ENCODE measurements around the gene GJA1. TPM values are rescaled to one million over a fixed set of nuclear protein-coding genes. Genes with fewer than 3 reads are reported as not detected.

Gene GJA1
- total RNA-seq, 1 donor from 2014 or later, result 127 TPM

DNA sequence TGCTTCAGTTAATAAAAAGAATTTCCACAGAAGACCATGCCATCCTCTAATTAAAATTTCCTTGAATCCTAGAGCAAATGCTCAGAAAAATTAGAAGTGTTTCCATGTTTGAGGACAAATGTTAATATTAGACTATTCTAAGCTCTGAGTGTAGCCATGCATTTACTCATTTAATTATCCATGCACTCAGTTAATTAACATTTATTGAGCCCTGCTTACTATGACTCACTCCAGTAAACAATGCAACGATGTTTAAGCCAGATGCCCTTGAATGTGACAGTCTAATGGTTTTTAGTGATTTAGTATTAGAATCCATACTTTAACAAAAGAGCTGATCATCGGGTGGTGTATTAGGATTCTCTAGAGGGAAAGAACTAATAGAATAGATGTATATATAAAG is 37.3 kb upstream of the GJA1 start:
- DNase-seq (ENCODE audit: low read depth), result no peak
- Histone ChIP-seq H3K4me3 (ENCODE audit: low read depth, low read length) (no peak overlapping the region), H3K27me3 (ENCODE audit: control insufficient read depth, insufficient read depth, low read length) (no peaks in the 10 kb centered on the region), H3K36me3 (ENCODE audit: control insufficient read depth, insufficient read depth, low read length) (no peaks in the 10 kb centered on the region)
- FAIRE-seq, result no peak
- TF ChIP-seq, protein P1, sequence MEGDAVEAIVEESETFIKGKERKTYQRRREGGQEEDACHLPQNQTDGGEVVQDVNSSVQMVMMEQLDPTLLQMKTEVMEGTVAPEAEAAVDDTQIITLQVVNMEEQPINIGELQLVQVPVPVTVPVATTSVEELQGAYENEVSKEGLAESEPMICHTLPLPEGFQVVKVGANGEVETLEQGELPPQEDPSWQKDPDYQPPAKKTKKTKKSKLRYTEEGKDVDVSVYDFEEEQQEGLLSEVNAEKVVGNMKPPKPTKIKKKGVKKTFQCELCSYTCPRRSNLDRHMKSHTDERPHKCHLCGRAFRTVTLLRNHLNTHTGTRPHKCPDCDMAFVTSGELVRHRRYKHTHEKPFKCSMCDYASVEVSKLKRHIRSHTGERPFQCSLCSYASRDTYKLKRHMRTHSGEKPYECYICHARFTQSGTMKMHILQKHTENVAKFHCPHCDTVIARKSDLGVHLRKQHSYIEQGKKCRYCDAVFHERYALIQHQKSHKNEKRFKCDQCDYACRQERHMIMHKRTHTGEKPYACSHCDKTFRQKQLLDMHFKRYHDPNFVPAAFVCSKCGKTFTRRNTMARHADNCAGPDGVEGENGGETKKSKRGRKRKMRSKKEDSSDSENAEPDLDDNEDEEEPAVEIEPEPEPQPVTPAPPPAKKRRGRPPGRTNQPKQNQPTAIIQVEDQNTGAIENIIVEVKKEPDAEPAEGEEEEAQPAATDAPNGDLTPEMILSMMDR (IDR thresholded peaks at IDR 0.05; ENCODE audit: insufficient read depth, low read length, severe bottlenecking), result no peak

DNA sequence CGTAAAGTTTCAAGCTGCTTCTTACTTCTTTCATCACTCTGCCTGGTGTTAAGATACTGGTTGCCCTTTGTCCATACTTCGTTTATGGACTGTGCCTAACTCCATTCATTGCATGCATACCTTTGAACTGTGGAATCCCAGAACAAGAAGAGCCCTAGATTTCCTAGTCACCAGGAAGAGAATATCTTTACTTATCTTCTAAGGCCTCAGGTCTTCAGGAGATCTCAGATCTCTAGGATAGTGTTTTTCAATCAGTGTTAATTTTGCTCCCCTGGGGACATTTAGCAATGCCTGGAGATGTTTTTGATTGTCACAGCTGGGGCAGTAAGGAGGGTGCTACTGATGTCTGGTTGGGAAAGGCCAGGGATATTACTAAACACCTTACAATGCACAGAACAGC is 35.5 kb upstream of the GJA1 start:
- DNase-seq (ENCODE audit: low read depth) (no peak), FAIRE-seq (peak; percentile 28)
- TF ChIP-seq, protein P1 (IDR thresholded peaks at IDR 0.05; ENCODE audit: insufficient read depth, low read length, severe bottlenecking), result no peak
- no peaks in the 10 kb centered on the region for H3K27me3 ChIP-seq (ENCODE audit: control insufficient read depth, insufficient read depth, low read length)
- no peaks in the 10 kb centered on the region for H3K36me3 ChIP-seq (ENCODE audit: control insufficient read depth, insufficient read depth, low read length)
- no peak overlapping the region for H3K4me3 ChIP-seq (ENCODE audit: low read depth, low read length)

DNA sequence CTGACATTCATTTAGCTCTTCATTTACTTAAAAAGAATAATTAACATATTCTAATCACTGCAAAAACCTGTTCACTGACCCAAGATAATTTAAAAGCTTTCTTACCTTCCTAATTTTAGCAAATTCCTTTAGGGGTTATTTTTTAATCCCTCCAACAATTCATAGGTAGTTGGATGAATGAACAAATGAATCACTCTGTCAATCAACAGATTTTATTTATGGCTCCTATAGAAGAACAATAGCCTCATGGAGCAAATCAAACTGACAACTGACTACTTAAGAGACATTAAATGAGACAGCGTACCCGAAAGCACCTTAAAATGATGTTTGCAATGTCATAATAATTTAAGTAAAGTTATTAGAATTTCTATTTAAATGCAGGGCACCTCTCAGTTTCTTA is 31.5 kb upstream of the GJA1 start:
- Histone ChIP-seq H3K27me3 (ENCODE audit: control insufficient read depth, insufficient read depth, low read length) (no peaks in the 10 kb centered on the region), H3K4me3 (ENCODE audit: low read depth, low read length) (no peak overlapping the region)

DNA sequence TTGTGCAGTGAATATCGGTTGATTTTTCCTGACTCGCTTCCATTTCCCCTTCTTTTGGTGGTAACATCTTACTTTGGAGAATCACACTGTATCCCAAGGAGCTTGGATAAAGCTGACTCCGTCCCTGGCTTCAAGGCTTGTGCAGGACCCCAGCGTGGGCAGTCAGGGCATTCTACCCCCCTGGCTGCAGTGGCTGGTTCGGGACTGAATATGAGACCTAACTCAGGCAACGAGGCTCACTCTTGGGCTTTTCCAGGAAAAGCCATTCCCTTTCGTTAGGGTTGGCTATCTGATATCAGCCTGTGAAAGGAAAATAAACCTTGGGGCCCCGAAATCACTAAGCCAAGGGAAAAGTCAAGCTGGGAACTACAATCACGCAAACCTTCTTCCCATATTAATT is 30.1 kb upstream of the GJA1 start:
- no peaks in the 10 kb centered on the region for H3K27me3 ChIP-seq (ENCODE audit: control insufficient read depth, insufficient read depth, low read length)

More for the DNA sequence above, 31.5 kb upstream of the GJA1 start:
- H3K36me3 ChIP-seq (ENCODE audit: control insufficient read depth, insufficient read depth, low read length), result no peaks in the 10 kb centered on the region
- FAIRE-seq (no peak), DNase-seq (ENCODE audit: low read depth) (no peak)
- TF ChIP-seq, protein P1 (IDR thresholded peaks at IDR 0.05; ENCODE audit: insufficient read depth, low read length, severe bottlenecking), result no peak

DNA sequence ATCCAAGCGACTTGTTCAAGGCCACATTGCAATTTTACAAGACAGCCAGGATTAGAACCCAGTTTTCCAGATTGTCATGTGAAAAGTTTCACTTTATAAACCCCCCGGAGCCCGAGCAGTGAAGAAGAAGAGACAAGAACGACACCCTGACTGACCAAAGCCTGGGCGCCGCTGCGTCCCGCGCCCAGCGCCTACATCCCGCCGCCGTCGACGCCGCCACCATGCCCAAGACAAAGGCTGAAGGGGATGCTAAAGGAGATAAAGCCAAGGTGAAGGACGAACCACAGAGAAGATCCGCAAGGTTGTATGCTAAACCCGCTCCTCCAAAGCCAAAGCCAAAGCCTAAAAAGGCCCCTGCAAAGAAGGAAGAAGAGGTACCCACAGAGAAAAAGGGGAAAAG is 27.1 kb upstream of the GJA1 start:
- FAIRE-seq, result no peak
- TF ChIP-seq, protein P1 (IDR thresholded peaks at IDR 0.05; ENCODE audit: insufficient read depth, low read length, severe bottlenecking), result no peak
- DNase-seq (ENCODE audit: low read depth), result no peak
- no peaks in the 10 kb centered on the region for H3K27me3 ChIP-seq (ENCODE audit: control insufficient read depth, insufficient read depth, low read length)
- H3K36me3 ChIP-seq (ENCODE audit: control insufficient read depth, insufficient read depth, low read length), result no peaks in the 10 kb centered on the region
- H3K4me3 ChIP-seq (ENCODE audit: low read depth, low read length), result no peak overlapping the region

More for the DNA sequence above, 30.1 kb upstream of the GJA1 start:
- FAIRE-seq (no peak), DNase-seq (ENCODE audit: low read depth) (no peak)
- no peaks in the 10 kb centered on the region for H3K36me3 ChIP-seq (ENCODE audit: control insufficient read depth, insufficient read depth, low read length)
- TF ChIP-seq, protein P1 (IDR thresholded peaks at IDR 0.05; ENCODE audit: insufficient read depth, low read length, severe bottlenecking), result no peak
- no peak overlapping the region for H3K4me3 ChIP-seq (ENCODE audit: low read depth, low read length)

DNA sequence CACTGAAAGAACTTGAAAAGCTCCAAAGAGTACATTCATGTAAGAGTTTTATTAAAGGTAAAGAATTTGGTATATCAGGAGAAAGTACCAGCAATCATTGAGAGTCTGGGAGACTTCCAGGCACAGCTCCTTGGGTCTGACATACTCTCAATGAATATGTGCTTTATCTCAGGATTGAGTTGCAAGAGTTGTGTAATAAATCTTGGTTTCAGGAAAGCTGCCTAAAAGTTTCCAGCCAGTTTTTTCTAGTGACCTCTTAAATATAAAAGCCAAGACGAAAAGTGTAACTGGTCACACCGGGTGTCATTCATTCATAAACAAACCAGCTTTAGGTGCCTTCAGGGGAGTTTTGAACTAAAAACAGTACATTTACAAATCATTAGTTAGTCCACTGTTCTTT is 21.6 kb upstream of the GJA1 start:
- Histone ChIP-seq H3K4me3 (ENCODE audit: low read depth, low read length) (no peak overlapping the region), H3K36me3 (ENCODE audit: control insufficient read depth, insufficient read depth, low read length) (no peaks in the 10 kb centered on the region), H3K27me3 (ENCODE audit: control insufficient read depth, insufficient read depth, low read length) (no peaks in the 10 kb centered on the region)
- no peak for FAIRE-seq
- TF ChIP-seq, protein P1 (IDR thresholded peaks at IDR 0.05; ENCODE audit: insufficient read depth, low read length, severe bottlenecking), result no peak
- DNase-seq (ENCODE audit: low read depth), result no peak

Data from bronchial epithelial cell (primary cell).